Heart right ventricle (tissue), 16 donors: ENCODE data around the gene BRMS1. TPM values are rescaled to one million over a fixed set of nuclear protein-coding genes. Genes with fewer than 3 reads are reported as not detected.

ENCODE experiments used
- ATAC-seq, 8 donors: fragments of 200-7000 bp; cut with Tn5 transposase; one replicate each; pipeline ENCODE4 v1.9.1; 2020; ENCODE audit warnings: mild to moderate bottlenecking in 8 of 8, moderate library complexity in 8 of 8, moderate number of reproducible peaks in 1 of 8
- DNase-seq, 2 donors: peaks; one replicate each; pipeline ENCODE4 v3.0.0-alpha.2; 2020
- H3K27ac ChIP-seq, 10 donors: fragments of 200-600 bp; sonication (generic) in 2 of 10; one replicate each; pipeline versions ENCODE4 v1.5.0 to v1.8.0; 2020 to 2022; ENCODE audit warnings: mild to moderate bottlenecking in 3 of 10
- H3K27me3 ChIP-seq, 7 donors: fragments of 200-600 bp; one replicate each; pipeline ENCODE4 v1.8.0; 2021 to 2022; ENCODE audit warnings: mild to moderate bottlenecking in 2 of 7
- H3K36me3 ChIP-seq, 9 donors: fragments of 200-600 bp; sonication (generic) in 1 of 9; one replicate each; pipeline versions ENCODE4 v1.5.0 to v1.8.0; 2020 to 2022; ENCODE audit warnings: mild to moderate bottlenecking in 2 of 9
- H3K4me1 ChIP-seq, 9 donors: fragments of 200-600 bp; sonication (generic) in 1 of 9; one replicate each; pipeline versions ENCODE4 v1.5.0 to v1.8.0; 2020 to 2022; ENCODE audit warnings: mild to moderate bottlenecking in 4 of 9
- H3K4me3 ChIP-seq, 10 donors: fragments of 200-600 bp; sonication (generic) in 2 of 10; one replicate each; pipeline versions ENCODE4 v1.5.0 to v1.8.0; 2020 to 2022; ENCODE audit warnings: mild to moderate bottlenecking in 7 of 10, moderate library complexity in 2 of 10
- H3K9me3 ChIP-seq, 11 donors: fragments of 200-600 bp in 10 of 11; sonication (generic) in 2 of 11; one replicate each; pipeline versions ENCODE4 v1.5.0 to v1.8.0; 2013 to 2022; ENCODE audit warnings: mild to moderate bottlenecking in 2 of 11, control low read depth in 1 of 11, moderate library complexity in 1 of 11
- WGBS, 2 donors: extraction: QIAGEN DNeasy Blood & Tissue Kit; methylation state at CpG; one replicate each; pipeline ENCODE4 v1.1.7; 2013; ENCODE audit warnings: inconsistent platforms in 1 of 2; 5-methylcytosine and 5-hydroxymethylcytosine counted together
- intact Hi-C, 10 donors: fragments of 100-400 bp; cut with DNase I; formaldehyde crosslinking; loops; one replicate each; pipeline versions ENCODE4 v1.11.1 to v1.14.2; 2022
- polyA plus RNA-seq, 2 donors: library from polyadenylated mRNA; stranded (reverse); fragments of 200-250 nt; gene quantifications; one replicate each; pipeline ENCODE4 v1.2.3, GENCODE V29; 2013
- total RNA-seq, 10 donors: library from RNA; stranded (reverse); fragmentation: NEBNext Ultra II Directional in 3 of 10; extraction: Animal tissue kit (Norgen Biotek cat#: 25700) in 3 of 10; gene quantifications; one replicate each; pipeline versions ENCODE4 v1.2.1 to v1.2.4, GENCODE V29; 2021 to 2023
- TF ChIP-seq, protein P1 (sequence below), 9 donors: fragments of 200-600 bp; sonication (generic) in 2 of 9; IDR thresholded peaks; one replicate each; pipeline versions ENCODE4 v1.5.0 to v1.8.0; 2021 to 2022; ENCODE audit warnings: antibody characterized with exemption in 9 of 9, mild to moderate bottlenecking in 5 of 9, moderate library complexity in 1 of 9
- donor health status: Arrhythmogenic right ventricular cardiomyopathy.
- donor health status: ischemic (EF 13 %, LVEDD 7.1; RV severe dilation, severe dysfunction).
- donor health status: healthy with polysubstance abuse.
- donor health status: DM: no; HTN: yes; CAD: no.
- donor health status: DM: no; HTN: no; CAD: no.
- donor health status: ischemic (EF 25% LVEDD 6.9; RV normal size, moderate dysfunction).
- donor health status: ischemic (EF 25% LVEDD 5.7; RV mildly dilated, moderate dysfunction).
- donor health status: healthy.
- donor health status: DM: yes; HTN: yes; CAD: no.
- donor health status: Ischemic cardiomyopathy.
- donor health status: ischemic (EF 35%, LVEDD 5.7; RV mildly dilated, moderate dysfunction).
- donor health status: nonischemic (EF 11% LVEDD 7.7; RV severe dilation, severe dysfunction).
- donor health status: DM: yes; HTN: yes; CAD: no.
- donor health status: PGD.
- donor health status: ischemic (EF 29% LVEDD 5.4; RV normal size, mild dysfunction).
- donor health status: nonischemic (EF 23%, LVEDD 6.1; RV moderate dilation, normal function).

Gene BRMS1
- total and polyA plus RNA-seq, 12 donors: 10.6 to 73.9 (median 13.6) TPM

DNA sequence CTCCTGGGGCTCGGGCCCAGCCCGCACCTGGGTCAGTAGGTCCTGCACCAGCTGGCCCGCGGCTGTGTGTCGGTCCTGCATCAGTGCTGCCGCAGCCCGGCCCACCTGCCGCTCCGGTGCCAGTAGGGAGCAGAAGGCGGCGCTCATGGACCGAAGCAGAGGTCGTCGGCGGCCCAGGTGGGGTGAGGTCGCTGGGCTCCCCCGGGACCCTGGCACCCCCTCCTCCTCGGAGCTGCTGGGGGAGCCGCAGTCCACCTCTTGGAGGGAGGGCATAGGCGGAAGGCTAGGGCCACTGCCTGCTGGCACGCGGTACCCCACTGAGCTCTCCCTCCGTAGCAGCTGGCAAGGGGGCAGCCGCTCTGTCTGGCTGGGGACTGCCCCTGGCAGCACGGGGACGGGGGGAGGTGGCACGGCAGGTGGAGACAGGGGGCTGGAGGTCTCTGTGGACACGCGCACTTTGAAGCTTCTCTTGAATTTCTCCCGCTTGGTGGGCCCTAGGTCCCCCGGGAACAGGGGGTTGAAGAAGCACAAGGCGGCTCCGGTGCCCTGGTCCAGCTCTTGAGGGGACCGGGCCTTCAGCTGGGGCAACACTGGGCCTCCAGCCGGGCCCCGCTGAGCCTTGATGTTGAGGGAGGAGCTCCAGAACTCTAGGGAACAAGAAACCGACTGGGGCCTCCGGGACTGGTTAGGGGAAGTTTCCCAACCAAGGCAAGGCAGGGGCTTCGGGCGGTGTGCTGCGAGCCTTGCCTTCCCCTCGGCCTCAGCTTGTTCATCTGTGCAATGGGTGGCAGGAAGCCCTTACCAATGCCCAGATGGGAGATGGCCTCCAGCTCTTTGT, 10.1 kb downstream of the BRMS1 start:
- 83 to 85% methylated on average over 42 of the region's 42 CpGs for WGBS, 2 donors
- TF ChIP-seq, protein P1, sequence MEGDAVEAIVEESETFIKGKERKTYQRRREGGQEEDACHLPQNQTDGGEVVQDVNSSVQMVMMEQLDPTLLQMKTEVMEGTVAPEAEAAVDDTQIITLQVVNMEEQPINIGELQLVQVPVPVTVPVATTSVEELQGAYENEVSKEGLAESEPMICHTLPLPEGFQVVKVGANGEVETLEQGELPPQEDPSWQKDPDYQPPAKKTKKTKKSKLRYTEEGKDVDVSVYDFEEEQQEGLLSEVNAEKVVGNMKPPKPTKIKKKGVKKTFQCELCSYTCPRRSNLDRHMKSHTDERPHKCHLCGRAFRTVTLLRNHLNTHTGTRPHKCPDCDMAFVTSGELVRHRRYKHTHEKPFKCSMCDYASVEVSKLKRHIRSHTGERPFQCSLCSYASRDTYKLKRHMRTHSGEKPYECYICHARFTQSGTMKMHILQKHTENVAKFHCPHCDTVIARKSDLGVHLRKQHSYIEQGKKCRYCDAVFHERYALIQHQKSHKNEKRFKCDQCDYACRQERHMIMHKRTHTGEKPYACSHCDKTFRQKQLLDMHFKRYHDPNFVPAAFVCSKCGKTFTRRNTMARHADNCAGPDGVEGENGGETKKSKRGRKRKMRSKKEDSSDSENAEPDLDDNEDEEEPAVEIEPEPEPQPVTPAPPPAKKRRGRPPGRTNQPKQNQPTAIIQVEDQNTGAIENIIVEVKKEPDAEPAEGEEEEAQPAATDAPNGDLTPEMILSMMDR (IDR thresholded peaks at IDR 0.05): no peak
- no peaks in the 10 kb centered on the region for H3K27me3 ChIP-seq
- ATAC-seq: no peak
- peak overlapping the region in 4 of 10 donors; percentile 76 to 87 (median 82) for H3K27ac ChIP-seq
- H3K9me3 ChIP-seq: no peaks in the 10 kb centered on the region
- peaks cover 0 to 59% (median 11%) of the 10 kb centered on the region in 9 donors for H3K36me3 ChIP-seq
- DNase-seq: no peak
- intact Hi-C loops: no loop called here
- H3K4me1 ChIP-seq: peaks cover 14 to 31% (median 24%) of the 10 kb centered on the region in 9 donors
- peak overlapping the region in 7 of 10 donors; percentile 63 to 72 (median 70) for H3K4me3 ChIP-seq

DNA sequence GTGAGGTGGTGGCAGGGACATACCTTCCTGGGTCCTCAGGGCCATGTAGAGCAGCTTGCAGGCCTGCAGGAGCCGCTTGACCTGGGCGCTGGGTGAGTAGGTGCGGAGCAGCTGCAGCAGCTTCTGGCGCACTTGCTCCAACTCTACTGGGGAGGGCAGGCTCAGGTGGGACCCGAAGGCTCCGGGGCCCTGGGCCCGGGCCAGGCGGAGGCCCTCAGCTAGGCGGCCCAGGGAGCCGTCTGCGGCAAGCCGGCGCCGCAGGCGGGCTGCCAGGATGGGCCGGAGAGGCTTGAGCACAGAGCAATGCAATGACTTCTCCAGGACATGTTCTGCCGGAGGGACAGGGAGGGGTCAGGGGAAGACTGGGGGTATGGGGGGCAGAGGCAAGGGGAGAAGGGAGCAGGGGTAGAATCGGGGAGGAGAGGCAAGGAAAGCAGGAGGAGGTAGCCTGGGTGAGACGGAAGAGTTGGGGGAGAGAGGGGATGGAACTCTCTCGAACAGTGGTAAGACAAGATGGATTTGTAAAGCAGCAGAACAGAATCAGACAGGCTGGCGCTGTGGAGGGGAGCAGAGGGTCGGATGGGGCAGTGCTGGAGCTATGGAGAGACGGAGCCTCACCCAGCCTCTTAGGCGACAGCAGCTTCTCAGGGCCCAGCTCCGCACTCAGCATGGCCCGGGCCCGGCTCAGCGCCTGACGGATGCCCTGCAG, 10.9 kb downstream of the BRMS1 start:
- 85 to 88% methylated on average over 29 of the region's 29 CpGs for whole genome bisulfite sequencing, 2 donors
- intact Hi-C loops: loop anchor here in 1 of 10 donors (2.0 kb wide), 1 partner anchor 25 kb away; no protein-coding TSS in a partner anchor
- peaks cover 0 to 52% (median 5%) of the 10 kb centered on the region in 9 donors for H3K36me3 ChIP-seq

DNA sequence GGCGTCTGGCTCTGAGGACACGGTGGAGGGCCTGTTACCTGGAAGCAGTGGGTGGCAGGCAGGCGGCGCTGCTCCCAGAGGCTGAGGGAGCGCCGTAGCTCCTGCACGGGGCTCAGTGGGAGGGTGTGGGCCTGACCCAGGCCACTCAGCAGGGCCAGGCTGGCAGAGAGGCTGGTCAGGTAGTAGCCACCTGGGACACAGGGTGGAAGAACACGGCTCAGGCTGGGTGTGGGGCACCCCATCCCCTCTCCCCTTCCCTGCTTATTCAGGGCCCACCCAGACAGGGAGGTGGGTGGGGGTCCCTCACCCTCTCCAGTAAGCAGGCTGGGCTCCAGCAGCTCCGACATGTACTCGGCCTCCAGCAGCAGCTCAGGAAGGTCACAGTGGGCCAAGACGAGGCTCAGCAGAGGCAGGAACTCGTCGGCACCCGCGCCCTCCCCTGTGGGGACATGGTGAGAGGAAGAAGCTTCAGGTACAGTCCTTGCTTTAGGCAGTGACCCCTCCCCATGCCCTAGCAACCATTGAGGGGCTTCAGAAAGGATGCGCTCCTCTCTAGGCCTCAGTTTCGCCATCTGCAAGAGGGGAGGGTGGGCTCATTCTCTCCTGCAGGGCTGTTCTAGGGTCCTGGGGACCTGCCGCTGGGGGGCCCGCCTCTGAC, 11.6 kb downstream of the BRMS1 start:
- WGBS, 2 donors: 89 to 93% methylated on average over 19 of the region's 19 CpGs
- intact Hi-C loops: loop anchor here in 1 of 10 donors (2.0 kb wide), 1 partner anchor 25 kb away; no protein-coding TSS in a partner anchor

More for the DNA sequence above, 10.9 kb downstream of the BRMS1 start:
- ATAC-seq (no peak), DNase-seq (no peak)
- no peak overlapping the region for H3K4me3 ChIP-seq
- TF ChIP-seq, protein P1 (IDR thresholded peaks at IDR 0.05): no peak
- no peaks in the 10 kb centered on the region for H3K27me3 ChIP-seq
- H3K9me3 ChIP-seq: no peaks in the 10 kb centered on the region
- no peak overlapping the region for H3K27ac ChIP-seq
- peaks cover 14 to 31% (median 24%) of the 10 kb centered on the region in 9 donors for H3K4me1 ChIP-seq

More for the DNA sequence above, 11.6 kb downstream of the BRMS1 start:
- TF ChIP-seq, protein P1 (IDR thresholded peaks at IDR 0.05): no peak
- Histone ChIP-seq H3K36me3 (peaks cover 0 to 45% (median 0%) of the 10 kb centered on the region in 9 donors), H3K9me3 (no peaks in the 10 kb centered on the region), H3K27ac (no peak overlapping the region), H3K27me3 (no peaks in the 10 kb centered on the region), H3K4me1 (peaks cover 14 to 37% (median 30%) of the 10 kb centered on the region in 9 donors), H3K4me3 (no peak overlapping the region)
- DNase-seq (no peak), ATAC-seq (no peak)
